ENCODE measurements around the gene ADAMTSL1.

ADAMTSL1 gene

GRCh38 chr9:18500451-18500850 lies 26.5 kb downstream of the ADAMTSL1 start:
- no peak for FAIRE-seq

GRCh38 chr9:18501949-18502348 lies 28.0 kb downstream of the ADAMTSL1 start:
- no peak for FAIRE-seq

- FAIRE-seq = no peak
Observed at GRCh38 chr9:18502546-18502945, 28.6 kb downstream of the ADAMTSL1 start.

- no peak for FAIRE-seq
Observed at GRCh38 chr9:18504707-18505106, 30.8 kb downstream of the ADAMTSL1 start.

- no peak for FAIRE-seq
Observed at GRCh38 chr9:18507151-18507550, 33.2 kb downstream of the ADAMTSL1 start.

- FAIRE-seq = no peak
Observed at GRCh38 chr9:18516514-18516913, 42.6 kb downstream of the ADAMTSL1 start.

GRCh38 chr9:18516965-18517364 lies 43.0 kb downstream of the ADAMTSL1 start:
- no peak for FAIRE-seq

- no peak for FAIRE-seq
Observed at GRCh38 chr9:18520416-18521047, 46.6 kb downstream of the ADAMTSL1 start.

- FAIRE-seq = no peak
Observed at GRCh38 chr9:18526685-18527084, 52.7 kb downstream of the ADAMTSL1 start.

- no peak for FAIRE-seq
Observed at GRCh38 chr9:18531136-18532065, 57.4 kb downstream of the ADAMTSL1 start.

- no peak for FAIRE-seq
Observed at GRCh38 chr9:18534611-18535010, 60.7 kb downstream of the ADAMTSL1 start.

GRCh38 chr9:18536554-18536953 lies 62.6 kb downstream of the ADAMTSL1 start:
- no peak for FAIRE-seq

- no peak for FAIRE-seq
Observed at GRCh38 chr9:18539203-18539693, 65.3 kb downstream of the ADAMTSL1 start.

GRCh38 chr9:18542837-18543405 lies 69.0 kb downstream of the ADAMTSL1 start:
- FAIRE-seq = no peak

- FAIRE-seq = no peak
Observed at GRCh38 chr9:18543406-18544192, 69.6 kb downstream of the ADAMTSL1 start.

- no peak for FAIRE-seq
Observed at GRCh38 chr9:18544456-18544855, 70.5 kb downstream of the ADAMTSL1 start.

GRCh38 chr9:18545636-18546360 lies 71.8 kb downstream of the ADAMTSL1 start:
- no peak for FAIRE-seq

GRCh38 chr9:18548456-18548855 lies 74.5 kb downstream of the ADAMTSL1 start:
- FAIRE-seq = no peak

GRCh38 chr9:18549772-18550171 lies 75.8 kb downstream of the ADAMTSL1 start:
- no peak for FAIRE-seq

GRCh38 chr9:18550286-18550685 lies 76.3 kb downstream of the ADAMTSL1 start:
- FAIRE-seq = no peak

- no peak for FAIRE-seq
Observed at GRCh38 chr9:18554244-18554643, 80.3 kb downstream of the ADAMTSL1 start.

All from islet of Langerhans (tissue), 1 donor.